ENCODE measurements around the gene SLC2A5.

The SLC2A5 gene

DNA sequence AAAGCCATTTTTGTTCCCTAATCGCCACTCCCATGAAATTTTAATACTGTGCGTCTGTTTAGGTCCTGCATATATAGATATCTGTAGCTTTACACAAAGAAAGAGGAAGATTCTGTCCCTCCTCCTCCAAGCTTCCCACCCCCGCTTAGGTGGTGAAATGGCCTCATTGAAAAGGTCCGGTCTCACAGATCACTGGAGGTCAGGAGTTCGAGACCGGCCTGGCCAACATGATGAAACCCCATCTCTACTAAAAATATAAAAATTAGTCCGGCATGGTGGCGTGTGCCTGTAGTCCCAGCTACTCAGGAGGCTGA, 64.1 kb downstream of the SLC2A5 start:
- TF ChIP-seq FOXM1 (IDR thresholded peaks at IDR 0.05; ENCODE audit: borderline replicate concordance, low read depth) (no peak), ZBTB7A (IDR thresholded peaks at IDR 0.05; ENCODE audit: low read depth) (no peak), YY1 (IDR thresholded peaks at IDR 0.05; ENCODE audit: low read depth) (no peak), EP300 (IDR thresholded peaks at IDR 0.05; ENCODE audit: borderline replicate concordance) (no peak), EGR1 (IDR thresholded peaks at IDR 0.05) (no peak), REST (IDR thresholded peaks at IDR 0.05; ENCODE audit: low read depth) (no peak), TCF12 (IDR thresholded peaks at IDR 0.05; ENCODE audit: low read depth) (no peak), USF1 (IDR thresholded peaks at IDR 0.05) (no peak), RAD21 (IDR thresholded peaks at IDR 0.05; ENCODE audit: low read depth) (no peak), TAF1 (IDR thresholded peaks at IDR 0.05; ENCODE audit: low read depth) (no peak), CEBPB (IDR thresholded peaks at IDR 0.05) (no peak), CREB1 (IDR thresholded peaks at IDR 0.05; ENCODE audit: low read depth) (no peak), TEAD4 (IDR thresholded peaks at IDR 0.05) (no peak), NFIC (IDR thresholded peaks at IDR 0.05) (no peak)
- TF ChIP-seq, protein P1, sequence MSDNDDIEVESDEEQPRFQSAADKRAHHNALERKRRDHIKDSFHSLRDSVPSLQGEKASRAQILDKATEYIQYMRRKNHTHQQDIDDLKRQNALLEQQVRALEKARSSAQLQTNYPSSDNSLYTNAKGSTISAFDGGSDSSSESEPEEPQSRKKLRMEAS (IDR thresholded peaks at IDR 0.05): no peak

- TF ChIP-seq TCF12 (IDR thresholded peaks at IDR 0.05; ENCODE audit: low read depth) (no peak), RAD21 (IDR thresholded peaks at IDR 0.05; ENCODE audit: low read depth) (peak; percentile 83)
These were observed 64.6 kb downstream of the SLC2A5 start for GRCh38 chr1:9004700-9005394.

- TF ChIP-seq TEAD4 (IDR thresholded peaks at IDR 0.05): no peak
- TF ChIP-seq TAF1 (IDR thresholded peaks at IDR 0.05; ENCODE audit: low read depth): no peak
- no peak for TF ChIP-seq RAD21 (IDR thresholded peaks at IDR 0.05; ENCODE audit: low read depth)
- TF ChIP-seq TCF12 (IDR thresholded peaks at IDR 0.05; ENCODE audit: low read depth): no peak
- TF ChIP-seq CEBPB (IDR thresholded peaks at IDR 0.05): no peak
- TF ChIP-seq, protein P1 (IDR thresholded peaks at IDR 0.05): no peak
- no peak for TF ChIP-seq CREB1 (IDR thresholded peaks at IDR 0.05; ENCODE audit: low read depth)
- TF ChIP-seq YY1 (IDR thresholded peaks at IDR 0.05; ENCODE audit: low read depth): no peak
- TF ChIP-seq ZBTB7A (IDR thresholded peaks at IDR 0.05; ENCODE audit: low read depth): no peak
- TF ChIP-seq EGR1 (IDR thresholded peaks at IDR 0.05): no peak
- TF ChIP-seq REST (IDR thresholded peaks at IDR 0.05; ENCODE audit: low read depth): no peak
- no peak for TF ChIP-seq USF1 (IDR thresholded peaks at IDR 0.05)
- TF ChIP-seq NFIC (IDR thresholded peaks at IDR 0.05): no peak
- TF ChIP-seq EP300 (IDR thresholded peaks at IDR 0.05; ENCODE audit: borderline replicate concordance): no peak
- no peak for TF ChIP-seq FOXM1 (IDR thresholded peaks at IDR 0.05; ENCODE audit: borderline replicate concordance, low read depth)
These were observed 65.3 kb downstream of the SLC2A5 start for GRCh38 chr1:9004031-9004699.

DNA sequence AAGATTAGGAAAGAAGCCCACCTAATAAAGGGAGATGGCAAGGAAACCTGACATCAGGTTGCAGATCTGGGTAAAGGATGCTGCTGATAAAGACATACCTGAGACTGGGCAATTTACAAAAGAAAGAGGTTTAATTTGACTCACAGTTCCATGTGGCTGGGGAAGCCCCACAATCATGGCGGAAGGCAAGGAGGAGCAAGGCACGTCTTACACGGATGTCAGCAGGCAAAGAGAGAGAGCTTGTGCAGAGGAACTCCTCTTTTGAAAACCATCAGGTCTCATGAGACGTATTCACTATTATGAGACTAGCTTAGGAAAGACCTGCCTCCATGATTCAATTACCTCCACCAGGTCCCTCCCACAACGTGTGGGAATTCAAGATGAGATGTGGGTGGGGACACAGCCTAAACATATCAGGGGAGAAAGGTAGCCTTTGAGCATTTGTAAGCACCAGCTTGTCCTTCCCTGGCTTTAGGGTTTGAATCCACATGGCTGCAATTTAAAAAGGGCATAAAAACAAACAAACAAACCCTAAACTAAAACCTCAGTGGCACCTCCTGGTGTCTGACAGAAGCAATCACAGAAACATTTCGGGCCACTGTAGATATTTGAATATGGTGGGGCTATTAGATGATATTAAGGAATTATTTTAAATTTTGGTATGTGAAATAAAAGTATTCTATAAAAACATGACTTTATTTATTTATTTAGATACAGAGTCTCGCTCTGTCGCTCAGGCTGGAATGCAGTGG, 76.3 kb downstream of the SLC2A5 start:
- TF ChIP-seq CEBPB (IDR thresholded peaks at IDR 0.05) (no peak), ZBTB7A (IDR thresholded peaks at IDR 0.05; ENCODE audit: low read depth) (no peak), EGR1 (IDR thresholded peaks at IDR 0.05) (no peak), CREB1 (IDR thresholded peaks at IDR 0.05; ENCODE audit: low read depth) (no peak), TCF12 (IDR thresholded peaks at IDR 0.05; ENCODE audit: low read depth) (no peak), USF1 (IDR thresholded peaks at IDR 0.05) (no peak), TAF1 (IDR thresholded peaks at IDR 0.05; ENCODE audit: low read depth) (no peak), FOXM1 (IDR thresholded peaks at IDR 0.05; ENCODE audit: borderline replicate concordance, low read depth) (no peak), EP300 (IDR thresholded peaks at IDR 0.05; ENCODE audit: borderline replicate concordance) (no peak), REST (IDR thresholded peaks at IDR 0.05; ENCODE audit: low read depth) (no peak), NFIC (IDR thresholded peaks at IDR 0.05) (no peak)
- TF ChIP-seq, protein P1 (IDR thresholded peaks at IDR 0.05): no peak

Data from Ishikawa (cell line).